OCI-M2 (cell line): ENCODE data around the gene SKOR1.

Experiments used
- DNase-seq: peaks from one replicate; lab custom pipeline; 2025; ENCODE audit not compliant: unreplicated experiment; lab: John Stamatoyannopoulos, UW

SKOR1 gene

DNA sequence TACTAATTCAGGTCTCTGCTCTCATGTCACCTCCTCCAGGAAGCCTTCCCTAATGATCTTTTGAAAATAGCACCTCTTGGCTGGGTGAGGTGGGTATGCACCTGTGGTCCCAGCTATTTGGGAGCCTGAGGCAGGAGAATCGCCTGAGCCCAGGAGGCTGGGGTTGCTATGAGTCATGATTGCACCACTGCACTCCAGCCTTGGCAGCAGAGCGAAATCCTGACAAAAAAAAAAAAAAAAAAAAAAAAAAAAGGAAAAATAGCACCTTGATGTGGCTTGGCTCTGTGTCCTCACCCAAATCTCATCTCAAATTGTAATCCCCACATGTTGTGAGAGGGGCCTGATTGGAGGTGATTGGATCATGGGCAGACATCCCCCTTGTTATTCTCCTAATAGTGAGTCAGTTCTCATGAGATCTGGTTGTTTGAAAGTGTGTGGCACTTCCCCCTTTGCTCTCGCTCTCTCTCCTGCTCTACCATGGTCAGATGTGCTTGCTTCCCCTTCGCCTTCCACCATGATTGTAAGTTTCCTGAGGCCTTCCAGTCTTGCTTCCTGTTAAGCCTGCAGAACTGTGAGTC lies 25.8 kb downstream of the SKOR1 start:
- DNase-seq = no peak

- DNase-seq = no peak
These were observed 27.1 kb downstream of the SKOR1 start for GRCh38 chr15:67852418-67852817.

GRCh38 chr15:67853454-67853853 lies 28.1 kb downstream of the SKOR1 start:
- no peak for DNase-seq

DNA sequence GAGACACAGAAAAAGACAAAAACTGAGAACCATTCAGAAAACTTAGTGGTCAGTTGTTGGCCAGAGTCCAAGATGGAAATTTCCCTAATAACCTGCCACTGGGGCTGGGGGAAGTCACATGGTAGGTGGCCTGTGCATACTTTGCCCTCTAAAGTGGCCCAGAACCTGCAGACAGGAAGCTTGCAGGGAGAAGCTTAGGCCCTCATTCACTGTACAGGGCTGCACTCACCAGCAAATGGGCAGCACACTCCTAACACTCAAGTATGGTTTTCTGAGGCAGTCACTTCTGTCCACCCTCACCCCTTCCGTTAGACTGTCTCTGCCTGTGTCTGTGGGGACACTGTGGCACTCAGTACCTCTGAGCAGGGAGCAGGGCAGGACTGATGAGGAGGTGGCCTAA lies 29.0 kb downstream of the SKOR1 start:
- DNase-seq = no peak

DNA sequence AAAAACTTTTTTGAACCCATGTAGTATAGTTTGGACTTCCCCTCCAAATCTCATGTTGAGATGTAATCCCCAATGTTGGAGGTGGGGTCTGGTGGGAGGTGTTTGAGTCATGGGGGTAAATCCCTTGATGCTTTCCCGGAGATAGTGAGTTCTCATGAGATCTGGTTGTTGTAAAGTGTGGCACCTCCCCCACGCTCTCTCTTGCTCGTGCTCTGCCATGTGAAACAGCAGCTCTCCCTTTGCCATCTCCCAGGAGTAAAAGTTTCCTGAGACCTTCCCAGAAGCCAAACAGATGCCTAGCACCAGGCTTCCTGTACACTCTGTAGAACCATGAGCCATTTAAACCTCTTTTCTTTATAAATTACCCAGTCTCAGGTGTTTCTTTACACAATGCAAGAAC lies 30.5 kb downstream of the SKOR1 start:
- no peak for DNase-seq

DNA sequence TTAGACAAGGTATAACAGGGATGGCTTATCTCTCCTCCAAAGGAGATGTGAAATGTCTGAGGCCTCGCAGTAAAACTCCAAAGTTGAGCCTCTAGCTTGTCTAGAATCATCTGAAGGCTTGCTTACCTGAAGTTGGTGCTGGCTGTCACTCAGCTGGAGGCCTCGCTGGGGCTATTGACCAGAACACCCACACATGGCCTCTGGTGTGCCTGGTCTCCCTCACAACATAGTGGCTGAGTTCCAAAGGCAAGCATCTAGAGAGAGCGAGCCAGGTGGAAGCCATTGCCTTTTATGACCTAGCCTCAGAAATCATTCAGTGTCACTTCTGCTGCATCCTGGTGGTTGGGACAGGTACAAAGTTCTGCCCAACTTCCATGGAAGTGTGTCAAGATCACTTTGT lies 31.9 kb downstream of the SKOR1 start:
- no peak for DNase-seq

- no peak for DNase-seq
These were observed 34.1 kb downstream of the SKOR1 start for GRCh38 chr15:67859331-67859946.

DNA sequence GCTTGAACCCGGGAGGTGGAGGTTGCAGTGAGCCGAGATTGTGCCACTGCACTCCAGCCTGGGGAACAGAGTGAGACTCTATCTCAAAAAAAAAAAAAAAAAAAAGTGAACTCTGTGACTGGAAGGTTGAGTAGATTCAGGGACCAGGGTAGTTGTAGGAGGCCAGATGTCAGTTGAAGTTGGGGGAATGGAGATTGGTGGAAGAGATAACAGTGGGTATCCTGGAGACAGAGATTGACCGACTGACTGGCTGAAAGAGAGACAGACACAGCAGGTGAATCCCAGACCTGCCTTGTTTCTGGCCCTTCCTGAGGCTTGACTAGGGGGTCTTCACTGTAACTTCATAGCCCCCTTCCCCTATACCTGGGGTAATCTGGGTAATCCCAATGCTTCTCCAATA lies 36.7 kb downstream of the SKOR1 start:
- DNase-seq = no peak

GRCh38 chr15:67862750-67863441 lies 37.6 kb downstream of the SKOR1 start:
- no peak for DNase-seq

GRCh38 chr15:67863442-67863987 lies 38.2 kb downstream of the SKOR1 start:
- no peak for DNase-seq

GRCh38 chr15:67865331-67865730 lies 40.0 kb downstream of the SKOR1 start:
- no peak for DNase-seq

DNA sequence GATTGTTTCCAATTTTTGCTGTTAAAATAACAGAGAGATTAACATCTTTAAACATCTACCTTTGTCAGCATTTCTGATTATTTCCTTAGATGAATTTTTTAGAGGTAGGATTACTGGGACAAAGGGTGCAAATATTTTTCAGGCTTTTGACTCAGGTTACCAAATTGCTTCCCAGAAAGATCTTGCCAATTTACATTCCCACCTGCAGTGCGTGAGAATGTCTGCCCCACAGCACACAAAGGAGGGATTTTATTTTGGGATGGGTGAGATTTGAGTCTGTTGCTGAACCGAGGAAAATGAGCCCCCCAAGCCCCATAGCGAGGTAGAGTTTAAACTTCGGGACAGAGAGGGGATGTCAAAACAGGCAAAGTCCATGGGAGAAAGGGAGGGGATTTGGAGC lies 40.5 kb downstream of the SKOR1 start:
- DNase-seq = no peak

GRCh38 chr15:67869701-67870100 lies 44.4 kb downstream of the SKOR1 start:
- no peak for DNase-seq

DNA sequence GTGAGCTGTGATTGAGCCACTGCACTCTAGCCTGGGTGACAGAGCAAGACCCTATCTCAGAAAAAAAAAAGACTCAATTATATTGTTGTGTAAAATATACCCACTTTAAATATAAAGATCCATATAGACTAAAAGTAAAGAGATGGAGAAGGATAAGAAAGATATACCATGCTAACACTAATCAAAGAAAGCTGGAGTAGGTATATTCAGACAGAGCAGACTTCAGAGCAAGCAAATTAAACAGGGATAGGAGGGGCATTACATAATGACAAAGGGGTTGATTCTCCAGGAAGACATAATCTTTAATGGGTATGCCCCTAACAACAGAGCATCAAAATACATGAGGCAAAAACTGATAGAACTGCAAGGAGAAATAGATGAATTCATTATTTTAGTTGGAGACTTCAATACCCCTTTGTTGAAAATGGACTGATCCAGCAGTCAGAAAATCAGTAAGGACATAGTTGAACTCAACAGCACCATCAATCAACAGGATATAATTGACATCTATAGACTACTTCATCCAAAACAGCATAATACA lies 45.6 kb downstream of the SKOR1 start:
- DNase-seq = no peak

- no peak for DNase-seq
These were observed 48.5 kb downstream of the SKOR1 start for GRCh38 chr15:67873777-67874176.

DNA sequence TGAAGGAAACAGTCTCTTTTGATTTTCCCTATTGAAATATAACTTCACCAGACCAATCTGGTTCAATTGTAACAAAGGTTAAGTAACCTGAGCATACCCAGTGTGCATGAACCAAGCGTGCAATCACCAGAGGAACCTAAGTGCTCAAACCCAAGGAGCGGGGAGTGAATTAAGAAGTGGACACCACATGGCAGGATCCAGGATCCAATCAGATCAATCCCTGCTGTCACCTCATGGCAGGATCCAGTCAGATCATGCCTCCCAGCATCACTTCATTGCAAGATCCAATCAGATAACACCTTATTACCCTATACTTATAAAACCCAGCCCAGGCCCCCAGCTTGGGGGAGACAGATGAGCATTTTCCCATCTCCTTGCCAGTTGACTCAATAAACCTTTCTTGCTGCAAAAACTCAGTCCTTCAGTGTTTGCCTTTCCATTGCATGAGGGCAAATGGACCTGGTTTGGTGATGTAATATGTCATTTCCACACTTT lies 53.5 kb downstream of the SKOR1 start:
- DNase-seq = no peak

- no peak for DNase-seq
These were observed 54.3 kb downstream of the SKOR1 start for GRCh38 chr15:67879440-67880129.

DNA sequence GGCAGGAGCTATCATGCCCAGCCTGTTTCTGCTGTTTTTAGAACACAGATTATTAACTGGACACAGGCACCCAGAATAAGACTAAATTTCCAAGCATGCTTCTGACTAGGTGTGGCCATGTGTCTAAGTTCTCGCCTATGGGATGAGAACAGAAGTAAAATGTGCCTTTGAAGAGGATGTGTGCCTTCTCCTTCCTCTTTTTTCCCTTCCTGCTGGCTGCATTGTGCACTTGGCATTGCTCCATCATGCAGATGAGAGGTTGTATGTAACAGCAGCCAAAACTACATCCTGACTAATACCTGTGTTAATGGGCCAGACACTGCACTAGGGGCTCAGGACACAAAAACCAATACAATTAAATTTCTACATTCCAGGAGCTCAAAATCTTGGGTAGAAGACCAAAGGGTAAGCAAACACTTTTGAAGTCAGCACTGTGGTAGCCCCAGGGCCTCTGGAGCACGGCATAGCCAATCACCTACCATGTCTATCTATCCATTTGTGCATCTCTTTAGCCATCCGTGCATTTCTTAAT lies 55.4 kb downstream of the SKOR1 start:
- no peak for DNase-seq

GRCh38 chr15:67882487-67883233 lies 57.4 kb downstream of the SKOR1 start:
- no peak for DNase-seq

GRCh38 chr15:67883234-67883773 lies 58.0 kb downstream of the SKOR1 start:
- no peak for DNase-seq
